ENCODE data around the gene DAAM2.

- TF ChIP-seq GATA2 (IDR thresholded peaks at IDR 0.05; ENCODE audit: low read depth, low read length) (no peak), GATA3 (IDR thresholded peaks at IDR 0.05; ENCODE audit: low read depth, low read length) (no peak)
Measured at GRCh38 chr6:39841923-39842322, 49.7 kb downstream of the DAAM2 start.

Data from SH-SY5Y (cell line).